AG08395 (cell line): ENCODE data around the gene PSMD2.

ENCODE experiments used
- DNase-seq: peaks from one replicate; pipeline ENCODE4 v3.0.0; 2012; ENCODE audit warnings: mixed read lengths, low spot score

PSMD2 gene

DNA sequence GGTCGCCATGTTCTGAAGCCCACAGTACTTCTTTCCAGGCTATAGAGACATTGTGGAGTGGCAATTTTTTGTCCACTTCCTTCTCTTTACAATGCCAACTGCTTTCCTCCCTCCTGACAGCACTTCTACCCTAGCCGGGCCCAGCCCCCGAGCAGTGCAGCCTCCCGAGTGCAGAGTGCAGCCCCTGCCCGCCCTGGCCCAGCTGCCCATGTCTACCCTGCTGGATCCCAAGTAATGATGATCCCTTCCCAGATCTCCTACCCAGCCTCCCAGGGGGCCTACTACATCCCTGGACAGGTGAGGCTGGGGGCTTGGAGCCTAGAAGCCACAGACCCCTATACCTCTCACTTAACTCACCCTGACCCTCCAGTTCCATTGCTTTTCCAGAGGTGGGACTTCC lies 18.2 kb downstream of the PSMD2 start:
- DNase-seq = no peak

DNA sequence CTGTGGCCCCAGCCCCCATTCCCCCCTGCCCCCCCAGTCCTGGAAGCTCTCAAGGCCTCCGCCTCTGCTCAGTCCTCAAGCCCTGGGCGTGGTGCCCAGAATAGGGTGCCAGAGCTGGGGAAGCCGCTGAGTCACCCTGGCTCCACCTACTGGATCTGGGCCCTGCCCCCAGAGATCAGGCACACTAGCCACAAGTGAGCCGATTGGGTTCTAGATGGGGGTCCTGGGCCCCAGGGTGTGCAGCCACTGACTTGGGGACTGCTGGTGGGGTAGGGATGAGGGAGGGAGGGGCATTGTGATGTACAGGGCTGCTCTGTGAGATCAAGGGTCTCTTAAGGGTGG lies 21.0 kb downstream of the PSMD2 start:
- DNase-seq = peak; percentile 99

DNA sequence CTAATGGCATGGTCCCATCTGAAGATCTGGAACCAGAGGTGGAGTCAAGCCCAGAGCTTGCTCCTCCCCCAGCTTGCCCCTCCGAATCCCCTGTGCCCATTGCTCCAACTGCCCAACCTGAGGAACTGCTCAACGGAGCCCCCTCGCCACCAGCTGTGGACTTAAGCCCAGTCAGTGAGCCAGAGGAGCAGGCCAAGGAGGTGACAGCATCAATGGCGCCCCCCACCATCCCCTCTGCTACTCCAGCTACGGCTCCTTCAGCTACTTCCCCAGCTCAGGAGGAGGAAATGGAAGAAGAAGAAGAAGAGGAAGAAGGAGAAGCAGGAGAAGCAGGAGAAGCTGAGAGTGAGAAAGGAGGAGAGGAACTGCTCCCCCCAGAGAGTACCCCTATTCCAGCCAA lies 22.6 kb downstream of the PSMD2 start:
- DNase-seq = no peak

DNA sequence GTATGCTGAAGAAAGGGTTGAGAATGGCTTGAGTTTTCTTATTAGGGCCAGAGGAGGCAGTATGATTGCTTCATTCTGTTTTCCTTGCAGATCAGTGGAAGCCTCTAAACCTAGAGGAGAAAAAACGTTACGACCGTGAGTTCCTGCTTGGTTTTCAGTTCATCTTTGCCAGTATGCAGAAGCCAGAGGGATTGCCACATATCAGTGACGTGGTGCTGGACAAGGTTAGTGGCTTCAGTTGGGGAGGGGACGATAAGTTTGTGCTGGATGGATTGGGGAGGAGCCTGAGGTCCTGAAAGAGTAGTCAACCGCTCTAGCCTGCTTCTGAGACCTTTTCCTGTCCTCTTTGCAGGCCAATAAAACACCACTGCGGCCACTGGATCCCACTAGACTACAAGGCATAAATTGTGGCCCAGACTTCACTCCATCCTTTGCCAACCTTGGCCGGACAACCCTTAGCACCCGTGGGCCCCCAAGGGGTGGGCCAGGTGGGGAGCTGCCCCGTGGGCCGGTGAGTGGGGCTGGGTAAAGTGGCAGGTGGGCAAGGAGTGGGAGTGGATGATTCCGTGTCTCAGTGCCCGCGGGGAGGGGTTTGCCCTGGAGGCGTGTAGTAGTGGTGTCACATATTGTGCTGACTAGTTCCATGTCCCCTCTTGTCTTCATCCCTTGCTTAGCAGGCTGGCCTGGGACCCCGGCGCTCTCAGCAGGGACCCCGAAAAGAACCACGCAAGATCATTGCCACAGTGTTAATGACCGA lies 23.9 kb downstream of the PSMD2 start:
- no peak for DNase-seq

DNA sequence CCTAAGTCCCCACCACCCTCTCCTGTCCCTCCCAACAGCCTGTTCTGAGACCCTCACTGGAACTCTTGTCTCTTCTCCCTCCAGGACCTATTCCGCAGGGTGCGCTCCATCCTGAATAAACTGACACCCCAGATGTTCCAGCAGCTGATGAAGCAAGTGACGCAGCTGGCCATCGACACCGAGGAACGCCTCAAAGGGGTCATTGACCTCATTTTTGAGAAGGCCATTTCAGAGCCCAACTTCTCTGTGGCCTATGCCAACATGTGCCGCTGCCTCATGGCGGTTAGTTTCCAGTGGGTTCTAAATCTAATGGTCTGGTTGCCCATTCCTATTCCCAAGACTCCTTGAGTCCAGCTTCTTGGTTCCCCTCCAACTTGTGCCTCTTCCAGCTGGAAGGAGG lies 24.7 kb downstream of the PSMD2 start:
- DNase-seq = no peak

DNA sequence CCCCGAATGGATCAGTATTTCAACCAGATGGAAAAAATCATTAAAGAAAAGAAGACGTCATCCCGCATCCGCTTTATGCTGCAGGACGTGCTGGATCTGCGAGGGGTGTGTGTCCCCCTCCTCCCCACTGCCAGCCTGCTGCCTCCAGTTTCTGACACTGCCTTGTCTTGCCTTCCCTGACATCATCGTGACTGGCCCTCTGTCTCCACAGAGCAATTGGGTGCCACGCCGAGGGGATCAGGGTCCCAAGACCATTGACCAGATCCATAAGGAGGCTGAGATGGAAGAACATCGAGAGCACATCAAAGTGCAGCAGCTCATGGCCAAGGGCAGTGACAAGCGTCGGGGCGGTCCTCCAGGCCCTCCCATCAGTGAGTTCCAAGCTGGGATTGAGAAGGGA lies 26.2 kb downstream of the PSMD2 start:
- DNase-seq = no peak

DNA sequence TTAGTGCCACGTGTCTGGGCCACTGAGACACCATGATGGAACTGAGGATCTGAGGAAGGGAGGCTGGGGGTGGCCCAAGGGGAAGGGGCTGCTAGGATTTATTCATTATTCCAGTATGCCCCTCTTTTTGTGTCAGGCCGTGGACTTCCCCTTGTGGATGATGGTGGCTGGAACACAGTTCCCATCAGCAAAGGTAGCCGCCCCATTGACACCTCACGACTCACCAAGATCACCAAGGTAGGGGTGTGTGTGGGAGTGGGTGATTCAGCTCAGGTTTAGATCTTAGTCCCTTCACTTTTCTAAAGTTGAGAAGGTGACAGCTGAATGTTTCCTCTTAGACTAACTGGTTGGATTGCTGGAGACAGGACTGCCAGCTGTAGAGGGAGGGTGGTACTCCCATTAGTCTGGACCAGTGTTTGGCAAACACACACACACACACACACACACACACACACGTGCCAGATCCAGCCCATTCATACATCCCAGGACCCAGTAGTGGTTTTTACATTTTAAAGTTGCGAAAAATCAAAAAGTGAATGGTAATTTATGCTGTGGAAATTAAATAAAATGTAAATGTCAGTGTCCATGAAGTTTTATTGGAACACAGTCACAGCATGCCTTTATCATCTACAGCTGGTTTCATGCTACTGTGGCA lies 26.8 kb downstream of the PSMD2 start:
- DNase-seq = no peak

DNA sequence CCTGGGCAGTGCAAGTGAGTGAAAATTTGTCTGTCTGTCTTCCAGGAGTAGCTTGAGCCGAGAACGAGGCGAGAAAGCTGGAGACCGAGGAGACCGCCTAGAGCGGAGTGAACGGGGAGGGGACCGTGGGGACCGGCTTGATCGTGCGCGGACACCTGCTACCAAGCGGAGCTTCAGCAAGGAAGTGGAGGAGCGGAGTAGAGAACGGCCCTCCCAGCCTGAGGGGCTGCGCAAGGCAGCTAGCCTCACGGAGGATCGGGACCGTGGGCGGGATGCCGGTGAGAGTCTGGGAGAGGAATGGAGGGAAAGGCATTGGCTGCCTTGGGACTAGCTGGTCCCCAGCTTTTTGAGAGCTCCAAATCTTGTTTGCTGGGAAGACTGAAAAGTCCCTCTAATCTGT lies 28.1 kb downstream of the PSMD2 start:
- no peak for DNase-seq

DNA sequence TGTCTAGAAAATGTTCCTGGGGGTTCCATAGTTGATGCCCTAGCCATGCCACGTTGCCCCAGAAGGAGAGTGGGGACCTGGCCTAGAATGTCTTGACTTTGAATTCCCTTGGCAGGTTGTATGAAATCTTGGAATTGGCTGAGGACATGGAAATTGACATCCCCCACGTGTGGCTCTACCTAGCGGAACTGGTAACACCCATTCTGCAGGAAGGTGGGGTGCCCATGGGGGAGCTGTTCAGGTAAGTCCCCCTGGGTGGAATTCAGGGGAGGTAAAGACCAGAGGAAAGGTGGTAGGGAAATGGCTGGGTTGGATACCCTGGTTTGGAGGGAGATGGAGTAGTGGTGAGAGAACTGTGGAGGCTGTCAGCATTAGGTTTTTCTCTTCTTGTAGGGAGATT lies 29.5 kb downstream of the PSMD2 start:
- no peak for DNase-seq

DNA sequence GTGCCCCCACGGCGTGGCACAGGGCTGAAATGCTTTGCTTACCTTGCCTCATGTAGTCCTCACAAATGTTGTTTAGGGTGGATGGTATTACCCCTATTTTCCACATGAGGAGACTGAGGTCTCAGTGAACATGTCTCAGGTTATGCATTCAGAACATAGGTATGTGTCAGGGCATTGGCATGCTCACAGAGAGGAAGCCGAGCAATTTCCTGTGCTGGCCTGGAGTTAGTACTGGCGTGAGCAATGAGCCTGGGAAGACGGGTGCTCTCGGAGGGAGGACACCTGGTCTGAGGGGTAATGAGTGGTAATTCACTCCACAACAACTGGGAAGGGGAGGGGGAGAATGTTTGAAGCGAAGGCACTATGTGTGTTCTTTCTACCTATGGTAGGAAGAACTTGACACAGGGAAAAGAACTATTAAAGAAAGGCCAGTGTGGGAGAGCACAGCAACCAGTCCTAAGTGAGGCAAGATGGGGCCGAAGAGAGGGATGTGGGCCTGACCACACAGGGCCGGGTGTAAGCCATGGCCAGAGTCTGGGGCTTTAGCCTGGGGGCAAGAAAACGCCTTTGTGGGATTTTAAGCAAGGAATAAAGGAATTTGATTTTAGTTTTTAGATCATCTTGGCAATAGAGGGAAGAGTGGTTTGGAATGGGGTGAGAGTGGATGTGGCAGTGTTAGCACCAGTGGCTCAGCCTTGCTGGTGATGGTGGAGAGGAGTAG lies 33.5 kb downstream of the PSMD2 start:
- peak; percentile 71 for DNase-seq

DNA sequence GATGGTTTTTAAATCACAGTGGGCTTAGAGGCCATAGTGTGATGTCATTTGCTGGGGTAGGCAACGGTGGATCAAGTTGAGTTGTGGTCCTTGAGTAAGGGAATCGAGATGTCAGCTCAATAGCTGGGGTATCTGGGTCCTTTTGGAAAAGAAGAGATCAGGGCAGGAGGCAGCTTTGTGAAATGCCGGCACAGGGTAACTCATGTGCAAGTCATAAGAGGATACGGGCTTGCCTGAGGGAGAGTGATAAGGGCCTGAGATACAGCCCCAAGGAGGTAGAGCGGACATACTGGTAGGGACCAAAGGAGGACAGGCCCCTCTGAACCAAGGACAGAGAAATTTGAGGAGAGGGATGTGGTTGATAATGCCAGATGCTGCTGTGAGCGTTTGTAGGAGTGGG lies 34.1 kb downstream of the PSMD2 start:
- no peak for DNase-seq

DNA sequence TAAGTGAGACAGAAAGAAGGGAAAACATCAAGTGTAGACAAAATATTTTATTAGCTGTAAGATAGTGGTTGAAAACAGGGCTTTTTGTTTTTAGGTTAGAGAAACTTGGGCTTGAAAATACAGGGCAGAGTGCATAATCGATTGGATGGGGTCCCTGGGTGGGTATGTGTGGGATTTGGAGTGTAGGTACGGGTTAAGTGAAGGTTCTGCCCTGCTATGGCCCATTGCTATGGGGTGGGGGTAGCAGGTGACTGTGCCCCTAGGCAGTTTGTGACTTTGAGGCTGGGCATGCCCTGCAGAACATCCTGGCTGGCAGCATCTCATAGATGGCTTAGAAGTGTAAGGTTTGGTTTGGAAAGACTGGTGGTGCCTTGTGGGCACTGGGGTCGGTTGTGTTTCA lies 34.7 kb downstream of the PSMD2 start:
- no peak for DNase-seq

DNA sequence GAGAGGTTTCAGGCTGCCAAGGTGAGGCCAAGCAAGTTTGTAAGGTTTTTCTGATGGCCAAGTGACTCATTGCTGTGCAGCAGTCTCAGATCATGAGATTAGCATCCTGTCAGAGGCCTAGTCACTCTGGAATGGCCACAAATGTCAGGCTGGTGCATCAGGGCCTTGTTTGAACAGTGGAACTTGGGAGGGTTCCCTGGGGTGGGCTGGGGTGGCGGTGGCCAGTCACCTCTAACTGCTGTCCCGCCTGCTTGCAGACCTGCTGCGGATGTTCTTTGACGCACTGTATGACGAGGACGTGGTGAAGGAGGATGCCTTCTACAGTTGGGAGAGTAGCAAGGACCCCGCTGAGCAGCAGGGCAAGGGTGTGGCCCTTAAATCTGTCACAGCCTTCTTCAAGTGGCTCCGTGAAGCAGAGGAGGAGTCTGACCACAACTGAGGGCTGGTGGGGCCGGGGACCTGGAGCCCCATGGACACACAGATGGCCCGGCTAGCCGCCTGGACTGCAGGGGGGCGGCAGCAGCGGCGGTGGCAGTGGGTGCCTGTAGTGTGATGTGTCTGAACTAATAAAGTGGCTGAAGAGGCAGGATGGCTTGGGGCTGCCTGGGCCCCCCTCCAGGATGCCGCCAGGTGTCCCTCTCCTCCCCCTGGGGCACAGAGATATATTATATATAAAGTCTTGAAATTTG lies 35.6 kb downstream of the PSMD2 start:
- peak; percentile 63 for DNase-seq

DNA sequence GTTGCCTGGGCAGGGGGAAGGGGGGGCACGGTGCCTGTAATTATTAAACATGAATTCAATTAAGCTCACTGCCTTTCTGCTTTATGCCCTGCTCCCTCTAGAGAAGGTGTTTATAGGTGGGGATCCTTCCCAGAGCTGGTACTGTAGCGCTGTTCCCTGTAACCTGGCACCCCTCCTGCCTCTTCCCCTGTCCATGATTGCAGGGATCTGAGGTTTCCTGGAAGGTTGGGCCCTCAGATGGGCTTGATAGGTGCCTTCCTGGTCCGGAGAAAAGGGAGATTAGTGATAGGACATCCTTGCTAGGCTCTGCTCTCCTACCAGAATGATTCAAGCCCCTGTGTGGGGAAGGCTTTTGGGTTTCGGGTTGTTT lies 36.2 kb downstream of the PSMD2 start:
- no peak for DNase-seq

DNA sequence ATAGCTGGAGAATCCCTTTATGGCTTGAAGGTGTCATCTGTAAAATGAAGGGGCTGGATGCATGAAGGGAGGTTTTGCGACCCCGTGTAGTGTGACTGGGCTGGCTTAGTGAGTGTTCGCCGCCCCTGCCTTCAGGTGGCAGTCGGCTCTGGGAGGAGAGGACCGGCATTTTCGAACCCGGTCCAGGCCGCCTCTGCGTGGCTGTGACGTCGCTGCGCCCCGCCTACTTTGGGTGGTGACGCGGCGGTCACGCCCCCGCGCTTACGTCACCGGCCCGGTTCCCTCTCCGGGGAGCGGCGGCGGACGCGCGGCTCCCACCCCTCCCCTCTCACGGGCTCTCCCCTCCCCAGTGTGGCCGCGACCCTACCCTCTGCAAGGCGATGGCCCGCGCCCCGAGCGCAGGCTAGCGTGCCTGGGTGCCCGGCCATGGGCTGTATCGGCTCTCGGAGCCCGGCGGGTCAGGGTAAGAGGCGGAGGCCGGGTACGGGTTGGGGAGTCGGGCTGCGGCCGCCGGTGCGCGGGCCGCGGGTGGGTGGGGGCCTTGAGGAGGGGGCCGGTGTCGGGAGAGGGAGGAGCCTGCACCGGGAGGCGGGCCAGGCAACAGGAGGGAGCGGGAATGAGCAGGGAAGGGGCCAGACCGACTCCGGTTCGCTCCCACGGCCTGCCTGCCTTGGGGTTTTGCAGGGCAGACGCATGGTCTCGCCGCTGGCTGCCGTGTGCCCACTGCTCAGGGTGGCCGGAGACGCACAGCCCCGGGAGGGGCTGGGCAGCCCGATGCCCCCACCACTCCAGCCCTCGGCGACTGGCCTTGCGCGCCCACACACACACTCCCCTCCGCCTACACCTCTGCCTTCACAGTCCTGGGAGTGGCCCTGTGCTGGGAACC lies 36.9 kb downstream of the PSMD2 start:
- peak; percentile 83 for DNase-seq

DNA sequence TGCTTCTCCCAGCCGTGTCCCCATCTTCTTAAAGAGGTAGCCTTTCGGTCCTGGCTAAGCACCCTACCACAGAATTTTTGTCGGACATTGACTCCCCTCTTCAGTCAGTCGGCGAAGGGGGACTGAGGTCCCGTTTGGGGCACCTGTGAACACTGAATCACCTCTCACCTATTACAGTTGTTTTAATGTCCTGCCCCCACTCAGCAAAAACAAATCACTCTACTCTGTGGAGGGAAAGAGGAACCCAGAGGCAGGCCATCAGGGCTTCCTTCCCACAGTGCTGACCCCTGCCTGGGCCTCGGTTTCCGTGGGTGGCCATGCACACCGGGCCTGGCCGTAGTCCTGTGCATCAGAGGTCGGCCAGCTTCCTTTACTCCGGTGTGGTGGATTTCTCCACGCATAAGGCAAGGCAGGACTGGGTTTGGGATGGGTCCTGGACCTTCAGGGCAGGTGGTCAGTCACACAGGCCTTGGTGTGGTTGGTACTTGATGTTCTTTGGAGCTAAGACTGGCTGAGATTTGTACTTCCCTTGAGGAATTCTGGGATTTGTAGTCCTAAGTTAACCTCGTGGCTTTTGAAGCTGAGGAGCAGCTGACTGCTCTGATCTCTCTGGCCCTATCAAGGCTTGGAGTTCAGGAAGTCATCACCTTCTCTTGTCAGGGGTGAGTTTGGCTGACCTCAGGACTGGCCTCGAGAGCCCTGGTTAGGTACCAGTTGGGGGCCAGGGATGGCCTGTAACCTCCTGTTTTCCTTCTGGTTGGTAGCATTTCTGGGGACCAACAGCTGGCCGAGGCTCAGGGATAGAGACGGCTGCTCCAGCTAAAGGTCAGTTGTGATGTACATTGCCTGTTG lies 37.7 kb downstream of the PSMD2 start:
- peak; percentile 67 for DNase-seq

DNA sequence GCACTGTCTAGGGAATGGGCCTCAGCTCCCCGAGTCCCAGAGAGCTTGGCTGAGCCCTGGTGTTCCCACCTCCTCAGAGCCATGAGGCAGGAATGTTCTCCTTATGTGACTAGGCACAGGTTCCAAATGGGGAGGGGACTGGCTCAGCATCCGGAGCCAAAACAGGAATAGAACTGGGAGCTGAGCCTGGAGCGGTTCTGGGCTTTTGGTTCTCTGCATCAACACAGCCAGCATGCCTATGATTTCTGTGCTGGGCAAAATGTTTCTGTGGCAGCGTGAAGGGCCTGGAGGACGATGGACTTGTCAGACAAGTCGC lies 38.3 kb downstream of the PSMD2 start, which contains the start of gene FAM131A:
Gene FAM131A, plus strand, starts transcription at position 202 of the 316 bp plus-strand sequence. Its CDS starts 31 bp downstream, at position 233.
- no peak for DNase-seq

DNA sequence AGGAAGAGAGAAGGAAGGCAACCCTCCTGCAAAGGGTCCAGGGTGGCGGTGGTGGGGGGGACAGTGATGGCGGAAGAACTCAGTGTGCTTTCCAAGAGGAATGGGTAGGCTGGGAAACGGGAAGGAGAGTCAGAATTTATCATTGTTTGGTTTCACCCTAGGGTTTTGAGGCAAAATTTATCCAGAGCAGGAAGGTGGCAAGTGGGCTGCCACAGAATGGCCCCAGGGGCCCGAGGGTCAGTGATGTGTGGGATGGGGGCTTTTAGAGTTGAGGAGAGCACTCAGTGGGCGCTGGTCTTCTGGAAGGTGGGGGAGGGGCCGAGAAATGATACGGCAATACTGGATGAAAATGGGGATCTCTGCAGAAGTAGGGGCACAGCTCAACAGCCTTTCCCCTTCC lies 38.9 kb downstream of the PSMD2 start:
- no peak for DNase-seq

DNA sequence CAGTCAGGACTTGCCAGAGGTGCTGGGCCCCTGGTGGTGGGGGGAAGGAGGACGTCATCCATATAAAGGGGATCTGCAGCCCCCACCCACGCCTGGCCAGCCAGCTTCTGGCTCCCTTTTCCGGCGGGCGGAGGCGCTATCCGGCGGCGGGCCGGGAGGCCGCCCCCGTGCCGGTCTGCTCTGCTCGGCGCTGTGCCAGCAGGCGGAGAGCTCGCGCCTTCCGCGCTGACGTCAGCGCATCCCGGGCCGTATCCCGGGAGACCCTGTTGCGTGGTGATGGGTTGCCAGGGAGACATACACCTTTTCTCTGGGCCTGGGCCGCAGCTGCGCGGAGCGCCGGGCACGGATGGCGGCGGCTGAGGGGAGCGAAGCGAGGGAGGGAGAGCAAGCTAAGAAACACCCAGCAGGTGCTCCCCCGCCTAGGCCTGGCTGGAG lies 39.5 kb downstream of the PSMD2 start:
- no peak for DNase-seq

DNA sequence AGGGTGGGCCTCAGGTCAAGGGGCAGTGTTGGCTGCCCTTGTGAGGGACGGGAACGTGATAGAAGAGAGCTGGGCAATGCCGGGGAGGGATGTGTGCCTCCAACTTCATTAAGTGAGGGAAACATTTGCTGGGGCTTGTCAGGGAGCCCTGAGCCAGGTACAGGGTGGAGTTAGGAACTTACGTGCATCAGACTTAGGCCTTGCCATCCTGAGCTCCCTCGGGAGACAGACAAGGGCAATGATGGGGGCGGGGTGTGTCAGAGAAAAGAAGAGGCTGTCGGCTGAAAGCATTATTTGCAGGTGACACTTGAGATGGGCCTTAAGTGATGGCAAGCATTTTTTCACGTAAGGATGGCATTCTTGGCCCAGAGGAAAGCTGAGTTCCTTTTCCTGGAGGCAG lies 40.0 kb downstream of the PSMD2 start:
- no peak for DNase-seq
